ENCODE measurements around the gene SLC5A2. TPM values are rescaled to one million over a fixed set of nuclear protein-coding genes. Genes with fewer than 3 reads are reported as not detected.
"Not testable (repeated sequence)": the region's sequence is repeated elsewhere in the genome, so short reads cannot be mapped to it uniquely, and the experiment has no call there.

The SLC5A2 gene
- total RNA-seq, 1 experiment from 2014 or later, result 0.45 TPM

- no peaks in the 10 kb centered on the region for H3K36me3 ChIP-seq (replicated peaks; ENCODE audit: control insufficient read depth, insufficient read depth, low read length)
- H3K27me3 ChIP-seq (ENCODE audit: control insufficient read depth, insufficient read depth, low read length), result peaks cover 64% of the 10 kb centered on the region
- peak; percentile 97 for DNase-seq
- peak overlapping the region; percentile 70 for H3K4me3 ChIP-seq (ENCODE audit: insufficient read depth, low read depth, low read length)
These were observed 5.4 kb upstream of the SLC5A2 start for GRCh38 chr16:31477220-31478216.

- Histone ChIP-seq H3K36me3 (replicated peaks; ENCODE audit: control insufficient read depth, insufficient read depth, low read length) (no peaks in the 10 kb centered on the region), H3K27me3 (ENCODE audit: control insufficient read depth, insufficient read depth, low read length) (peaks cover 57% of the 10 kb centered on the region), H3K4me3 (ENCODE audit: insufficient read depth, low read depth, low read length) (no peak overlapping the region)
- DNase-seq, result no peak
These were observed 4.0 kb upstream of the SLC5A2 start for GRCh38 chr16:31478956-31479355.

- no peak for DNase-seq
- H3K36me3 ChIP-seq (replicated peaks; ENCODE audit: control insufficient read depth, insufficient read depth, low read length), result no peaks in the 10 kb centered on the region
- H3K4me3 ChIP-seq (ENCODE audit: insufficient read depth, low read depth, low read length), result no peak overlapping the region
- peaks cover 50% of the 10 kb centered on the region for H3K27me3 ChIP-seq (ENCODE audit: control insufficient read depth, insufficient read depth, low read length)
These were observed 3.2 kb upstream of the SLC5A2 start for GRCh38 chr16:31479751-31480150.

GRCh38 chr16:31480851-31481536, 1.9 kb upstream of the SLC5A2 start:
- H3K27me3 ChIP-seq (ENCODE audit: control insufficient read depth, insufficient read depth, low read length), result peaks cover 51% of the 10 kb centered on the region

GRCh38 chr16:31484048-31484447, 1.1 kb downstream of the SLC5A2 start:
- not testable (repeated sequence) for H3K4me3 ChIP-seq (ENCODE audit: insufficient read depth, low read depth, low read length); DNase-seq; H3K36me3 ChIP-seq (replicated peaks; ENCODE audit: control insufficient read depth, insufficient read depth, low read length)
- peaks cover 66% of the 10 kb centered on the region for H3K27me3 ChIP-seq (ENCODE audit: control insufficient read depth, insufficient read depth, low read length)

More at GRCh38 chr16:31480851-31481536, 1.9 kb upstream of the SLC5A2 start:
- Histone ChIP-seq H3K36me3 (replicated peaks; ENCODE audit: control insufficient read depth, insufficient read depth, low read length) (no peaks in the 10 kb centered on the region), H3K4me3 (ENCODE audit: insufficient read depth, low read depth, low read length) (no peak overlapping the region)
- no peak for DNase-seq

GRCh38 chr16:31484491-31485171, 1.7 kb downstream of the SLC5A2 start:
- H3K4me3 ChIP-seq (ENCODE audit: insufficient read depth, low read depth, low read length), result no peak overlapping the region
- no peaks in the 10 kb centered on the region; the same call in 1 of the 2 replicates for H3K36me3 ChIP-seq (replicated peaks; ENCODE audit: control insufficient read depth, insufficient read depth, low read length)
- H3K27me3 ChIP-seq (ENCODE audit: control insufficient read depth, insufficient read depth, low read length), result peaks cover 68% of the 10 kb centered on the region
- peak; percentile 82 for DNase-seq

GRCh38 chr16:31485571-31485970, 2.6 kb downstream of the SLC5A2 start:
- H3K4me3 ChIP-seq (ENCODE audit: insufficient read depth, low read depth, low read length), result no peak overlapping the region
- peaks cover 68% of the 10 kb centered on the region for H3K27me3 ChIP-seq (ENCODE audit: control insufficient read depth, insufficient read depth, low read length)
- peak; percentile 35 for DNase-seq
- H3K36me3 ChIP-seq (replicated peaks; ENCODE audit: control insufficient read depth, insufficient read depth, low read length), result no peaks in the 10 kb centered on the region; the same call in 1 of the 2 replicates

- no peak for DNase-seq
- Histone ChIP-seq H3K27me3 (ENCODE audit: control insufficient read depth, insufficient read depth, low read length) (peaks cover 64% of the 10 kb centered on the region), H3K36me3 (replicated peaks; ENCODE audit: control insufficient read depth, insufficient read depth, low read length) (no peaks in the 10 kb centered on the region; the same call in 1 of the 2 replicates), H3K4me3 (ENCODE audit: insufficient read depth, low read depth, low read length) (no peak overlapping the region)
These were observed 3.1 kb downstream of the SLC5A2 start for GRCh38 chr16:31486045-31486444.

- Histone ChIP-seq H3K4me3 (ENCODE audit: insufficient read depth, low read depth, low read length) (peak overlapping the region; percentile 52), H3K36me3 (replicated peaks; ENCODE audit: control insufficient read depth, insufficient read depth, low read length) (peaks cover 2% of the 10 kb centered on the region), H3K27me3 (ENCODE audit: control insufficient read depth, insufficient read depth, low read length) (peaks cover 56% of the 10 kb centered on the region)
- no peak for DNase-seq
These were observed 4.3 kb downstream of the SLC5A2 start for GRCh38 chr16:31487071-31487719.

- Histone ChIP-seq H3K27me3 (ENCODE audit: control insufficient read depth, insufficient read depth, low read length) (peaks cover 55% of the 10 kb centered on the region), H3K36me3 (replicated peaks; ENCODE audit: control insufficient read depth, insufficient read depth, low read length) (peaks cover 3% of the 10 kb centered on the region), H3K4me3 (ENCODE audit: insufficient read depth, low read depth, low read length) (peak overlapping the region; percentile 52)
- peak; percentile 97 for DNase-seq
These were observed 5.0 kb downstream of the SLC5A2 start for GRCh38 chr16:31487720-31488467.

- Histone ChIP-seq H3K27me3 (ENCODE audit: control insufficient read depth, insufficient read depth, low read length) (peaks cover 51% of the 10 kb centered on the region), H3K36me3 (replicated peaks; ENCODE audit: control insufficient read depth, insufficient read depth, low read length) (peaks cover 6% of the 10 kb centered on the region), H3K4me3 (ENCODE audit: insufficient read depth, low read depth, low read length) (peak overlapping the region; percentile 52)
- peak; percentile 82 for DNase-seq
These were observed 5.8 kb downstream of the SLC5A2 start for GRCh38 chr16:31488468-31489297.

- Histone ChIP-seq H3K27me3 (ENCODE audit: control insufficient read depth, insufficient read depth, low read length) (peaks cover 51% of the 10 kb centered on the region), H3K4me3 (ENCODE audit: insufficient read depth, low read depth, low read length) (no peak overlapping the region), H3K36me3 (replicated peaks; ENCODE audit: control insufficient read depth, insufficient read depth, low read length) (peaks cover 6% of the 10 kb centered on the region)
- DNase-seq, result no peak
These were observed 6.3 kb downstream of the SLC5A2 start for GRCh38 chr16:31489298-31489564.
